Measurements from ENCODE around the gene CLPTM1L.
"Not testable (repeated sequence)": the region's sequence is repeated elsewhere in the genome, so short reads cannot be mapped to it uniquely, and the experiment has no call there.

CLPTM1L gene

GRCh38 chr5:1338506-1339070 lies 6.3 kb downstream of the CLPTM1L start:
- no peak for DNase-seq

GRCh38 chr5:1338196-1338490 lies 6.8 kb downstream of the CLPTM1L start:
- DNase-seq: no peak

GRCh38 chr5:1337489-1338195 lies 7.3 kb downstream of the CLPTM1L start:
- no peak for DNase-seq

GRCh38 chr5:1336749-1337488 lies 8.0 kb downstream of the CLPTM1L start:
- DNase-seq: no peak

- no peak for DNase-seq
These were observed 8.8 kb downstream of the CLPTM1L start for GRCh38 chr5:1336106-1336561.

GRCh38 chr5:1335540-1336095 lies 9.3 kb downstream of the CLPTM1L start:
- no peak for DNase-seq

GRCh38 chr5:1334831-1335539 lies 9.9 kb downstream of the CLPTM1L start:
- DNase-seq: no peak

- no peak for DNase-seq
These were observed 10.9 kb downstream of the CLPTM1L start for GRCh38 chr5:1333986-1334385.

GRCh38 chr5:1333286-1333685 lies 11.6 kb downstream of the CLPTM1L start:
- not testable (repeated sequence) for DNase-seq

GRCh38 chr5:1332461-1333001 lies 12.4 kb downstream of the CLPTM1L start:
- DNase-seq: no peak

- DNase-seq: no peak
These were observed 13.0 kb downstream of the CLPTM1L start for GRCh38 chr5:1331861-1332405.

GRCh38 chr5:1330847-1331831 lies 13.8 kb downstream of the CLPTM1L start:
- DNase-seq: no peak

- DNase-seq: no peak
These were observed 14.6 kb downstream of the CLPTM1L start for GRCh38 chr5:1330146-1330846.

GRCh38 chr5:1329111-1329579 lies 15.8 kb downstream of the CLPTM1L start:
- DNase-seq: no peak

GRCh38 chr5:1328237-1329110 lies 16.4 kb downstream of the CLPTM1L start:
- not testable (repeated sequence) for DNase-seq

- DNase-seq: not testable (repeated sequence)
These were observed 17.8 kb downstream of the CLPTM1L start for GRCh38 chr5:1326901-1327756.

- not testable (repeated sequence) for DNase-seq
These were observed 18.4 kb downstream of the CLPTM1L start for GRCh38 chr5:1326532-1326875.

GRCh38 chr5:1325870-1326531 lies 18.9 kb downstream of the CLPTM1L start:
- no peak for DNase-seq

Data from SIG-M5 (cell line).